IPS DF 19.7 (cell line): ENCODE measurements around the gene NUB1.
"Not testable (repeated sequence)": the region's sequence is repeated elsewhere in the genome, so short reads cannot be mapped to it uniquely, and the experiment has no call there.

Experiments
- DNase-seq: peaks from one replicate; pipeline ENCODE4 v3.0.0-alpha.2; 2013; ENCODE audit warnings: low read depth, low spot score

Gene NUB1, protein sequence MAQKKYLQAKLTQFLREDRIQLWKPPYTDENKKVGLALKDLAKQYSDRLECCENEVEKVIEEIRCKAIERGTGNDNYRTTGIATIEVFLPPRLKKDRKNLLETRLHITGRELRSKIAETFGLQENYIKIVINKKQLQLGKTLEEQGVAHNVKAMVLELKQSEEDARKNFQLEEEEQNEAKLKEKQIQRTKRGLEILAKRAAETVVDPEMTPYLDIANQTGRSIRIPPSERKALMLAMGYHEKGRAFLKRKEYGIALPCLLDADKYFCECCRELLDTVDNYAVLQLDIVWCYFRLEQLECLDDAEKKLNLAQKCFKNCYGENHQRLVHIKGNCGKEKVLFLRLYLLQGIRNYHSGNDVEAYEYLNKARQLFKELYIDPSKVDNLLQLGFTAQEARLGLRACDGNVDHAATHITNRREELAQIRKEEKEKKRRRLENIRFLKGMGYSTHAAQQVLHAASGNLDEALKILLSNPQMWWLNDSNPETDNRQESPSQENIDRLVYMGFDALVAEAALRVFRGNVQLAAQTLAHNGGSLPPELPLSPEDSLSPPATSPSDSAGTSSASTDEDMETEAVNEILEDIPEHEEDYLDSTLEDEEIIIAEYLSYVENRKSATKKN

DNA sequence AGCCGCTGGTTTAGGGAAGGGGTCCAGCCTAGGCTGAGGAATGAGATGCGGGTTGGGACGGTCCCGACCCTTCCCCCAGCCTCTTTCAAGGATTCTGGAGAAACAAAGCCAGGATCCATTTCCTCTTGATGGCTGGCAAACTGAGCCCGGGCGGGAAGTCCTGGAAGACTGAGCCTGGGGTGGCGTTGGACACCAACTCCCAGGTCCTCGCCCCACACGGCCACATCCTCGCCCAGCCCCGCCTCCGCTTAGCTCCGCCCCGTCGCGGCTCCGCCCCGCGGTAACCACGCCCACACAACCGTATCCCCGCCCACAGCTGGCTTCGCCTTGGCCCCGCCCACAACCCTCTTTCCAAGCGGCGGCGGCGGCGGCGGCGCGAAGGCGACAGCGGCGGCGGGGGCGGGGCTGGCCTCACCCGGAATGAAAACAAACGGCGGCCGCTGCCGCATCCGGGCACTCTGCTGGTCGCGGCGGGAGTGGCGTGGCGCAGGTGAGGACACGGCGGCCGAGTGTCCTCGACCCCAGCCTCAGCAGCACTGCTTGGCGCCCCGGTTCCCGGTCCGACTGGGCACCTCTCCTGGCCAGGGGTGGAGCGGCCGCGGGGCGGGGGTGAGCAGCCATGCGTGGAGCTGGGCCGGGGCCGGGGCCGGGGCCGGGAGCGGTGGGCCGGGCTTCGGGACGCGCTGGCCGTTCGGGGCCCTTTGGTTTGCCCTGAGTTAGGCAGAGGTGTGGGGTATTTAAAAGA, at the start of gene NUB1:
NUB1 (plus strand) TSS at position 456 of the 745 bp plus-strand sequence. CDS start 3,538 bp downstream, outside the sequence.
- DNase-seq = peak; percentile 30

DNA sequence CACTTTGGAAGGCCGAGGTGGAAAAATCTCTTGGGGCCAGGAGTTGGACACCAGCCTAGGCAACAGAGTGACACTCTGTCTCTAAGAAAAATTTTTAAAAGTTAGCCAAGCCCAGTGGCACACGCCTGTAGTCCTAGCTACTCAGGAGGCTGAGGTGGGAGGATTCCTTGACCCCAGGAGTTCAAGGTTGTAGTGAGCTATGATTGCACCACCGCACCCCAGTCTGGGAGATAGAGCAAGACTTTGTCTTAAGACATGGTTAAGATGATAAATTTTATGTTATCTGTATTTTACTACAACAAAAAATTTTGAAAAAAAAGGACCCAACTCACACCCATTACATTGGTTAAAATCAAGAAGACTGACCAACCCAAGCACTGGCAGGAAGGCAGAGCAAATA, 48.8 kb upstream of the NUB1 start:
- DNase-seq = no peak

DNA sequence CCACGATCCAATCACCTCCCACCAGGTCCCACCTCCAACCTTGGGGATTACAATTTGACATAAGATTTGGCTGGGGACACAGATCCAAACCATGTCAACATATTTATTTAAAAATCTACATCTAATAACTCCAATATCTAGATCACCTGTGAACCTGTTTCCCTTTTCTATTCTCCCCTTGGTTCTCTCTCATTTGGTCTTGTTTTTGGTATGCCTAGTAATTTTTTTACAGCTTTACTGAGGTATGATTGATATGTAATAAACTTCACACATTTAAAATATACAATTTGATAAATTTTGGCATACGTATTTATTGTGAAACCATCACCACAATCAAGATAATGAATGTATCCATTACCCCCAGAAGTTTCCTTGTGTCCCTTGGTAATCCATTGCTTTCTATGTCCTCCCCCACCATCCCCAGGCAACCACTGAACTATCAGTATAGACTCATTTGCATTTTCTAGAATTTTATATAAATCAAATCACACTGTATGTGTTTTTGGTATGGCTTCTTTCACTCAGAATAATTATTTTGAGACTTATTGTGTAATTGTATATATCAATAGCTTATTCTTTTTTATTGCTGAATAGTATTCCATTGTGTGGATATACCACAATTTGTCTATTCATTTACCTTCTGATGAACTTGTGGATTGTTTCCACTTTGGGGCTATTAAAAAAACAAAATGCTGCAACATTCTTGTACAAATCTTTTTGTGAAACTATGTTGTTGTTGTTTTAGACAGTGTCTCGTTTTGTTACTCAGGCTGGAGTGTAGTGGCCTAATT, 45.2 kb upstream of the NUB1 start:
- no peak for DNase-seq

DNA sequence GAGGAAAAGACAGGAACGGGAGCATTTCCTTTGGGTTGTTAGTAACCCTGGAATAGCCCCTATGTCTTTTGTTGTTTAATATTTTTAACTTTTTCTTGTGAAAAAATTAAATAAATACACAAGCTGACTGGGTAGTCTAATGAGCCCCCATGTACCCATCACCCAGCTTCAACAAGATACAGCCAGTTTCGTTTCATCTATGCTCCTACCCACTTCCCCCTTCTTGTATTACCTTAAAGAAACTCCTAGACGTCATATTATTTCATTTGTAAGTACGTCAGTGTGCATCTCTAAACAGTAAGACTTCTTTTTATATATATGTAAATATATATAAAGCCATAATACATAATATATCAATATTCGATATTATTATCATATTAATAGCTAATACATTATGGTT, 42.8 kb upstream of the NUB1 start:
- no peak for DNase-seq

DNA sequence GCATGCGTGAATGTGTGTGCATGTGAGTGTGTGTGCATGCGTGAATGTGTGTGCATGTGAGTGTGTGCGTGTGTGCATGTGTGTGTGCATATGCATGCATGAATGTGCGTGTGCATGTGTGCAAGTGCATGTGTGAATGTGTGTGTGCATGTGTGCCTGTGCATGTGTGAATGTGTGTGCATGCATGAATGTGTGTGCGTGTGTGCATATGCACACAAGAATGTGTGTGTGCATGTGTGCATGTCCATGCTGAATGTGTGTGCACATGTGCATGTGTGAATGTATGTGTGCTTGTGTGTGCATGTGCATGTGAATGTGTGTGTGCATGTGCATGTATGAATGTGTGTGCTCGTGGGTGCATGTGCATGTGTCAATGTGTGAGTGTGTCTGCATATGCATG, 42.1 kb upstream of the NUB1 start:
- DNase-seq = no peak

DNA sequence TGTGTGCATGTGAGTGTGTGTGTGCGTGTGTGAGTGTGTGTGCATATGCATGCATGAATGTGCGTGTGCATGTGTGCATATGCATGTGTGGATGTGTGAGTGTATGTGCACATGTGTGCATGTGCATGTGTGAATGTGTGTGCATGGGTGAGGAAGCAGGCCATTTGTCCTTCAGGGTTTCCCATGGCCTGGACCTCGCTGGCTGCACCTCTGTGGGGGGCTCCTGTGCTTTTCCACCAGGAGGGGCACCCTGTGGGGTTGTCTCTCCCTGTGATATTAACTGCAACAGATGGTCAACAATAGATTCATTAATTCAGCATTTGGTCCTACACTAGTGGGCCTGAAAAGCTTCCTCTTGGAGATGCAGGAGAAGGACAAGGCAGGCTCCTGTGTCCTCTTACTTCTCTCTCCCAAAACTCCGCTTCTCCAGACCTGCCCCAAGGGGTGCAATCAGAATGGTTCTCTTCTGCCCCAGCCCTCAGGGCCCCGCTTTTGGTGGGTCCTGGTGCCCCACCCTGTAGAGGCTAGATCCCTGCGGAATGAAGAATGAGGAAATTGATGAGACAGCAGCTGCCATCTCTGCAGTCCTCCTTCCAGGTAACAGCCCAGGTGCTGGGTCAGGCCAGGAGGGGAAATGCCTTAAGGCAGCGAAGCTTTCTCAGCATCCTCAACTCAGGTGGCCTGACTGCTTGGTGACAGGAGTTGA, 41.5 kb upstream of the NUB1 start:
- DNase-seq = no peak

DNA sequence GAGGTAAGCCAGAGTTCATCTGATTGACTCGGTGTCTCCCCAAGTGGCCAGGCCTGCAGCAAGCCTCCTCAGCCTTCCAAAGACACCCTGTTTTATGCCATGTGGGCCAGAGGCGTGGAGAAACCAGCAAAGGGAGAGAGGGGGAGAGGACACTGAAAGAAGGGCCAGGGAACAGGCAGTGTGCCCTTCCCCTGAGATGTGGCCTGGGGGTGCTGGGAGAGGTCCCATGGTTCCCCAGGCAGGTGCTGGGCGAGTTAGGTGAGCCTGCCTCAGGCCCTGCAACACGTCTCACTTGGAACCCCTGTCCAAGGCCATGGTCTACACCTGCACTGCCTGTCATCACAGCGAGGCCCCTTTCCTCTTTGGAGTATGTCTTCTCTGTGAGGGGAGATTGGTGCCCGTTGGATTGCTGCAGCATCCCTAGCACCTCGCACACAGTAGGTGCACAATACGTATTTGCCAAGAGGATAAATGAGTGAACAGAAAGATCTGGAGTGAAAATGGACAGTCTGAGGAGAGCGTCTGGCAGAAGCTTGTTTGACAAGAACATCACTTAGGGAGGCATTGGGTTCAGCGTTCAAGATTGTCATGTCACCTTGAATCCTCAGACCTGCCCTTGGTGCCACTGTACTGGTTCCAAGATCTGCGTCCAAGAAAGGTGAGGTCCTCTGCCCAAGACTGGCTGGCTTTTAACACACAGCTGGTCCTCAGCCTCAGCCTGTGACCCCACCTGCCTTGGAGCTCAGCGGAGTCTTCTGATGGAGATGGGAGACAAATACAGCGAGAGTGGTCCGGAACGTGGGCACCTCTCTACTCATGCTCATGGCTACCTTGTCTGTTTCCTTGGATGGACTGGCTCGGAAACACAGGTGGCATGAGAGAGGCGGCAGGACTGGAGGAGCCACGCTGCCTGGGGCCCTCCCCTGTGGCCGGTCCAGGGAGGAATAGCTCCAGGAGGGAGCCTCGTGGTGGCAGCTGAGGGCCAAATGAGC, 39.8 kb upstream of the NUB1 start:
- DNase-seq = no peak

DNA sequence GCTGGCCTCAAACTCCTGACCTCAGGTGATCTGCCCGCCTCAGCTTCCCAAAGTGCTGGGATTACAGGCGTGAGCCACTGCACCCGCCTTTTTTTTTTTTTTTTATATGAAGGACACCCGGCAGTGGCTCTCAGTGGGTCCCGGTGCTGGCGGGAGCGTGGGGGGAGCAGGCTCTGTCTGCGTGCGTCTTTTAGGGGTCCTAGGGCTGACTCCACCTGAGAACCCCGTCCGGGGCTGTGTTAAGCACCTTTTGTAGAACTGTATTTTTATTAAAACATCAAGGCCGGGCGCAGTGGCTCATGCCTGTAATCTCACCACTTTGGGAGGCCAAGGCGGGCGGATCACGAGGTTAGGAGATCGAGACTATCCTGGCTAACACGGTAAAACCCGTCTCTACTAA, 37.4 kb upstream of the NUB1 start:
- not testable (repeated sequence) for DNase-seq

DNA sequence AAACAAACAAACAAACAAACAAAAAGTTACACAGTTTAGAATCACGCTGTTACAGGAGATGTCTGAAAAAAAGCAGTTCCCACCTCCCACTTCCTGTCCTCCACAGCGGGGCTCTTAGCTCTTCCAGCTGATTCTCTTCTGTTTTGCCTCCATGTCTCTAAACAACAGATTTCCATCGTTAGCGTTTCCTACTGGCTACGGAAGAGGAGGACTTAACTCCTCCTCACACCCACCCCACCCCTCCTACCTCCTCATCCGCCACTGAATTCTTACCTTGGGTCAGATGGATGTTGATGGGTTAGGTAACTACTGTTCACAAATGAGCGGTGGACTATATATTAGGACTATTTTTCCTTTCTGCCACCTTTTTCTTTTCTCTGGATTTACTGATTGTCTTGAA, 36.8 kb upstream of the NUB1 start:
- peak; percentile 67 for DNase-seq

DNA sequence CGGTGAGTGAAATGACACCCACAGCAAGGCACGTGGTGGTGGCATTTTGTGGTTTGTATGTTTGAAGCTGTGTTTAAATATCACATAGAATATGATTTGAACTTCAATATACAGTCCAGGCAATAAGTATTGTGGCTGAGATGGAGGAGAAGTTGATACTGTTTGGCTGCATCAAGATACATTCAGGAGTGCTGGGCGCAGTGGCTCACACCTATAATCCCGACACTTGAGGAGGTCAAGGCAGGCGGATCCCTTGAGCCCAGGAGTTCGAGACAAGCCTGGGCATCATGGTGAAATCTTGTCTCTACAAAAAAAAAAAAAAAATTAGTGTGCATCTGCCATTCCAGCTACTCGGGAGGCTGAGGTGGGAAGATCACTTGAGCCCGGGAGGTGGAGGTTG, 35.2 kb upstream of the NUB1 start:
- DNase-seq = no peak

DNA sequence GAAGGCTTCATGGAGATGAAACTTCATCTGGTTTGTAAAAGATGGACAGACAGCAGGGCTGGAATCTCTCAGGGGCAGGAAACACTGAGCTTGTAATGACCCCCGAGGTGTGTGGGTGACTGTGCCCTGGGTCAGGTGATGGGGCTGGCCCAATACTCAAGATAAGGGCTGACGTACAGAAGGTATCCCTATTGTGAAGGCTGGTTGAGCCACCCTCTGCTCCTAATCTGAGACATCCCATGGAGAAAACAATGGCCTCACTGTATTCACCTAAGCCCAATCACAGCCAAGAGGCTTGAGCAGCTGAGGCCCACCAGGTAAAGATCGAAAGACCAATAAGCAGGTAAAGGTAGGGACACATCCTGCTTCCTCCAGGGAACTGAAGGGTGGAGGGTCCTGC, 34.8 kb upstream of the NUB1 start:
- no peak for DNase-seq

DNA sequence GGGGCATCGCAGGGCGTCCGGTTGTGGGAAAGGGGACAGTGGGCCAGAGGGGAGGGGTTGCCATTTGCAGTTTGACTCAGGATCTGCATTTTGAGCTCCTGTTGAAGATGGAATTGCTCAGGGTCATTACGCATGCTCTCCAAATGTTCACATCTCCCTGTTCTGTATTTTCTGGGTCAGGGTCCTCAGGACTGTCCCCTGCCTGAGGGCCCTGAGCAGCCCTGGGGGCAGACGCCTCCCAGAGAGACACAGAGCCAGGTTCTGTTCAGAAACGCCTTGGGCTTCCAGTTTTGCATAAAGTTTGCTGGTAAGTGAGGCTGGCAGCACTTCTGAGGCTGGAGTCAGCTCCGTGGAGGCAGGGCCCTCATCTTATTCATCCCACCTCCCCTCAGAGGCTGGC, 34.1 kb upstream of the NUB1 start:
- DNase-seq = no peak

DNA sequence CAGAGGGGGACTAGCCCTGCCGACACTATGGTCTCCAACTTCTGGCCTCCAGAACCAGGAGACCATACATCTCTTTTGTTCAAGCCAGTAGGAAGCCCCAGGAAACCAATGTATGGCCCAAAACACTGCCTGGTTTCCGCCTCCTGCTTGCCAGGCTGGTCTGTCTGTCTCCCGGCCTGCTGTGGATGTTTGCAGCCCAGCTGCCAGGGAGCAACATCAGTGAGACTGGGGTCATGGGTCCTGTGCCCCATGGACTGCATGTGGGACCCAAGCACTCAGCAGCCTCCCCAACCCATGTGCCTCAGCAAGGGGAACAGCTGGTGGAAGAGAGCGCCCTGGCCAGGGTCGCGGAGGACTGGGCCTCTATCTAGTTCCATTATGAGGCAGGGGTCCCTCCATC, 33.4 kb upstream of the NUB1 start:
- no peak for DNase-seq

DNA sequence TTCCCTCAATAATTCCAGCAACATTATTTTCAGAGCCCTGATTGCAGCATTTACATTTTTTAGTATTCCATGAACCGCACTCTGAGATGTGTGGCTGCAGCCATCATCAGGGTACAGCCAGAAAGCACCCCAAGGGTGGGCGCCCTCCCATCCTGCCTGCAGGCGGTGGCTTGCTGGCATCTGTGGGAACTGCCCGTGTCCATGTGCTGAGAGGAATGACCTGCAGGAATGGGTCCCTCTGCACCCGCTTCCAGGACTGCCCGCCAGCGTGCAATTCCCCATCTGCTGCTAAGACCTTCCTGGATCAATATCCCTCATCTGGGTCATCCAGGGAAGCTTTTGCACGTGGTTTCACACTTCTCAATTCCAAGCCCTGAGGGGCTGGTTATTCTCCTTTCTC, 32.8 kb upstream of the NUB1 start:
- DNase-seq = no peak

DNA sequence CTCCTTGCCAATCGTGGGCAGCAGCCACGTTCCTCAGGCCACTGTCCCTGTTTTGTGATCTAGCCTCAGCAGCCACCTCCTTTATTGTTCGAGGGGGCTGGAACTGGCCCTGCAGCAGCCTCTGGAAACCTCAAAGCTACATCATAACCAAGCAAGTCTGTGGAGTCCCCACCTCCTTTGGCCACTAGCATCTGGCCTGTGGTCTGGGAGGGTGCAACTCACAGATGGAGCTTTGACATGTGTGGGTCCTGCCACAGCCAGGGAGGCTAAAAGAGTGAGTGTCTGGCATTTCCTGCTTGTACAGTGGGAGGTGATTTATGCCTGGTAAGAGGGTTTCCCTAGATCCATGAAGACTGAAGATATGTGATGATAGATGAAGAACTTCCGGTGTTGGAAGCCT, 32.3 kb upstream of the NUB1 start:
- DNase-seq = no peak

DNA sequence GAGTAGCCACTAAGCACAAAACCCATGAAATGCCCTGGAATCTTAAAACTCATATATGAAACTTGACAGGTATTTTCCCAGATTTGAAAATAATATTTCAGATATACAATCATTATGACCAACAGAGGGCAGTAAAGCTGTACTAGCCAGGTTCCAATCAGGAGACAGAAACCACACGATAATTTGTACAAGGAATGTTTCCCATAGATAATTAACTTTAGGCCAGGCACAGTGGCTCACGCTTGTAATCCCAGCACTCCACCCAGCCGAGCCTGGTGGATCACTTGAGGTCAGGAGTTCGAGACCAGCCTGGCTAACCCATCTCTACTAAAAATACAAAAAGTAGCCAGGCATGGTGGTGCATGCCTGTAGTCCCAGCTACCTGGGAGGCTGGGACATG, 31.0 kb upstream of the NUB1 start:
- DNase-seq = no peak

DNA sequence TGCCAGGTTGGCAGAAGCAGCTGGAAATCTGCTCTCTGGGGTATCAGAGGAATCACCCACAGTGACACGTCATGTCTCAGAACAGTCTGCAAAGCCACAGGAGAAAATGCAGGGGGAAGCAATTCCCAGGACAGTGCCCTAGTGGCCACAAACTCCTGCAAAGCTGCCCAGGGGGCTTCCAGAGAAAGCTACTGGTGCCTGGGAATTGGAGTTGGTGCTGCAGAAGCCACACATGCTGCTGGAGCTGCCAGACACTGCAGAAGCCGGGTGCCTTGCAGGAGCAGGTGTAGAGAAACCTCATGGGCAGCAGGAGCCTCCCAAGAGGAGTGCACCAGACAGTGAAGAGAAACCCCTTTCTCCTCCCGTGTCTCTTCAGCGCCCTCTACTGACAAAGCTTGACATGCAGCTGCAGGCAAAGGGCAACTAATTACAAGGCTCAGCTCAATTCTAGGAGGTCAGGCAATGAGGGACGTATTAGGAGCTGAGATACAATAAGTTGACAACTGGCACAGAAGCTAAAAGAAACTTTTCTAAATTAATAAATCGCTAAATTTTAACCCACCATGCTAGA, 30.2 kb upstream of the NUB1 start:
- no peak for DNase-seq

DNA sequence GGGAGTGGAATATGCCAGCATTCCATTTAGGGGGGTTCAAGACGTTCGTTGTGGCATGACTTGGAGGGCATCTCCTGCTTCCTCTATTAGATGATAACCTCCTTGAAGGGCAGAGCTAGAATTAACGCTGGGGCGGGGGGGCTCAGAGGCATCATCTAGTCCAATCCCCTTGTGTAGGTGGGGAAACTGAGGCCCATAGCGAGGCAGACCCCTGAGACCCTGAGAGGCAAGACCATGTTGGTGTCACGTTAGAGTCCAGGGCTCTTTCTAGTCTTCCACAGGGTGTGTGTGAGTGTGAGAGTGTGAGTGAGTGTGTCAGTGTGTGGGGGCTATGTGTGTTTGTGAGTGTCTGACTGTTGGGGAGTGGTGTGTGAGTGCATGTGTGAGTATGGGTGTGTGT, 29.3 kb upstream of the NUB1 start:
- no peak for DNase-seq
